GM10248 (cell line): ENCODE data around the gene GTF3C6.

Experiments
- CTCF ChIA-PET: fragments of 300-600 bp; sonication (Branson Sonifier 250); formaldehyde crosslinking; extraction: SDS; loops from one replicate; lab custom pipeline; 2021; ENCODE audit warnings: antibody characterized with exemption; lab: Yijun Ruan, JAX
- POLR2A ChIA-PET: fragments of 350-650 bp; sonication (Branson Sonifier 250); formaldehyde crosslinking; extraction: SDS; loops from one replicate; lab custom pipeline; 2020; ENCODE audit warnings: antibody characterized with exemption; lab: Yijun Ruan, JAX
- DNase-seq: peaks from one replicate; pipeline ENCODE4 v3.0.0; 2012; ENCODE audit errors: extremely low spot score
- TF ChIP-seq, protein P1 (sequence below): IDR thresholded peaks from 2 replicates; pipeline ENCODE4 v1.5.1; 2012; ENCODE audit warnings: mild to moderate bottlenecking, low read depth; ENCODE audit errors: extremely low read depth, missing control alignments, control extremely low read depth

GTF3C6 gene

GRCh38 chr6:110939429-110940200 is 18.9 kb upstream of the GTF3C6 start:
- CTCF ChIA-PET, result interaction anchor here (1.5 kb wide), 1 partner anchor 118 kb away, joined by 3 read pairs; no protein-coding TSS in a partner anchor
- DNase-seq, result no peak
- POLR2A ChIA-PET, result no interaction called here
- TF ChIP-seq, protein P1, sequence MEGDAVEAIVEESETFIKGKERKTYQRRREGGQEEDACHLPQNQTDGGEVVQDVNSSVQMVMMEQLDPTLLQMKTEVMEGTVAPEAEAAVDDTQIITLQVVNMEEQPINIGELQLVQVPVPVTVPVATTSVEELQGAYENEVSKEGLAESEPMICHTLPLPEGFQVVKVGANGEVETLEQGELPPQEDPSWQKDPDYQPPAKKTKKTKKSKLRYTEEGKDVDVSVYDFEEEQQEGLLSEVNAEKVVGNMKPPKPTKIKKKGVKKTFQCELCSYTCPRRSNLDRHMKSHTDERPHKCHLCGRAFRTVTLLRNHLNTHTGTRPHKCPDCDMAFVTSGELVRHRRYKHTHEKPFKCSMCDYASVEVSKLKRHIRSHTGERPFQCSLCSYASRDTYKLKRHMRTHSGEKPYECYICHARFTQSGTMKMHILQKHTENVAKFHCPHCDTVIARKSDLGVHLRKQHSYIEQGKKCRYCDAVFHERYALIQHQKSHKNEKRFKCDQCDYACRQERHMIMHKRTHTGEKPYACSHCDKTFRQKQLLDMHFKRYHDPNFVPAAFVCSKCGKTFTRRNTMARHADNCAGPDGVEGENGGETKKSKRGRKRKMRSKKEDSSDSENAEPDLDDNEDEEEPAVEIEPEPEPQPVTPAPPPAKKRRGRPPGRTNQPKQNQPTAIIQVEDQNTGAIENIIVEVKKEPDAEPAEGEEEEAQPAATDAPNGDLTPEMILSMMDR, result no peak

- POLR2A ChIA-PET, result interaction anchor here (0.6 to 1.7 kb wide), 7 partner anchors 14 to 357 kb away, joined by 3 to 24 read pairs (median 7); partner anchors contain the start of genes AMD1 and GTF3C6
- TF ChIP-seq, protein P1, result no peak
- CTCF ChIA-PET, result interaction anchor here (0.9 to 2.0 kb wide), 6 partner anchors 13 to 414 kb away, joined by 3 to 7 read pairs (median 6); partner anchors contain the start of gene GTF3C6
- DNase-seq, result peak; percentile 82
Measured at GRCh38 chr6:110944681-110945151, 13.8 kb upstream of the GTF3C6 start.

DNA sequence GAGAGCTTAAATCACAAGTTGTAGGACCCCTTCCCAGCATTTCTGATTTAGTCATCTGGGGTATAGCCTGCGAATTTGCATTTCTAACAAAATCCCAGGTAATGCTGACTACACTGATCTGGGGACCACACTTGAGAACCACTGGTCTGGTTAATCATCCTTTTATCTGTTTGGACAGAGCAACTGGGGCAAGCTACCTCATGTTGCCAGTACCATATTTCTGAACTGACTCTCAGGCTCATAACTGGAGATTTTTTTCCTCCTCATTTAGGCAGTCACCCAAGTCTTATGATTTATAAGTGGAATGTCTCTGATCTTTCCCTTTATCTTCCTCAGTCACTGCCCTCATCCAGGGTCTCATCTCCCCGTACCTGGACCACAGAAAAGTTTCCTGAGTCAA is 12.0 kb upstream of the GTF3C6 start:
- no peak for DNase-seq
- ChIA-PET POLR2A (interaction anchor here (1.2 to 1.4 kb wide), 2 partner anchors 12 to 72 kb away, joined by 3 to 5 read pairs; partner anchors contain the start of genes AMD1 and GTF3C6), CTCF (interaction anchor here (1.1 to 2.7 kb wide), 5 partner anchors 11 to 418 kb away, joined by 3 to 17 read pairs (median 4); no protein-coding TSS in a partner anchor)
- TF ChIP-seq, protein P1, result no peak

DNA sequence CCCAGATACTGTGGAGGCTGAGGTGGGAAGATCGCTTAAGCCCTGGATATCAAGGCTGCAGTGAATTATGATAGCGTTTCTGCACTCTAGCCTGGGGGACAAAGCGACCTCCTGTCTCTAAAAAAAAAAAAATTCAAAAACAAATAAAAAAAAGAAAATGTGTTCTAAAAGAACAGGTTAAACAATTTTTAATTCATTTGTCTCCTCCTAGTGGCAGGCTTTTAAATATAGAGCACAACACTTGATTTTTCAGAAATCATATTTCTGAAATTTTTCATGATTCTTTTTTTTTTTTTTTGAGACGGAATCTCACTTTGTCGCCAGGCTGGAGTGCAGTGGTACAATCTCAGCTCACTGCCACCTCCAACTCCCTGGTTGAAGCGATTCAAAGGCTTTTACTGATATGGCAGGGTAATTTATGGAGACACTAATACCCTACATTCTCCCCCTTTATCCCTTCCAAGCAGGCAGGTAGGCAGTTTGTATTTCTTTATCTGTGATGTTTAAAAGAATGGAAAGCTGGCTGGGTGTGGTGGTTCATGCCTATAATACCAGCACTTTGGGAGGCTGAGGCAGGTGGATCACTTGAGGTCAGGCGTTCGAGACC is 8.7 kb upstream of the GTF3C6 start:
- no peak for DNase-seq

GRCh38 chr6:110950440-110950839 is 8.1 kb upstream of the GTF3C6 start:
- TF ChIP-seq, protein P1, result no peak
- no peak for DNase-seq
- ChIA-PET POLR2A (no interaction called here), CTCF (interaction anchor here (0.8 to 3.2 kb wide), 15 partner anchors 8 to 425 kb away, joined by 3 to 37 read pairs (median 4); partner anchors contain the start of genes AMD1 and GTF3C6)

More for the DNA sequence above, 8.7 kb upstream of the GTF3C6 start:
- POLR2A ChIA-PET, result no interaction called here
- CTCF ChIA-PET, result interaction anchor here (0.7 to 3.2 kb wide), 20 partner anchors 8 to 489 kb away, joined by 3 to 37 read pairs (median 4); partner anchors contain the start of genes AMD1 and GTF3C6
- TF ChIP-seq, protein P1, result peak; percentile 41

- POLR2A ChIA-PET, result no interaction called here
- TF ChIP-seq, protein P1, result no peak
- no peak for DNase-seq
- CTCF ChIA-PET, result interaction anchor here (0.8 to 3.2 kb wide), 11 partner anchors 10 to 426 kb away, joined by 3 to 37 read pairs (median 4); no protein-coding TSS in a partner anchor
Measured at GRCh38 chr6:110951008-110951407, 7.5 kb upstream of the GTF3C6 start.
